ENCODE measurements around the gene GALNT16.
A peak's percentile ranks its signal among the peaks of the same experiment; 100 is the strongest.

The GALNT16 gene

GRCh38 chr14:69398818-69399210 is 138.9 kb downstream of the GALNT16 start:
- peak overlapping the region; percentile 80 for H3K4me3 ChIP-seq (ENCODE audit: low read depth, low read length)
- TF ChIP-seq CTCF (IDR thresholded peaks at IDR 0.05; ENCODE audit: insufficient read depth, low read depth, low read length, missing control alignments): no peak
- DNase-seq (ENCODE audit: low read depth): no peak

GRCh38 chr14:69399750-69400149 is 139.8 kb downstream of the GALNT16 start:
- no peak for TF ChIP-seq CTCF (IDR thresholded peaks at IDR 0.05; ENCODE audit: insufficient read depth, low read depth, low read length, missing control alignments)
- no peak for DNase-seq (ENCODE audit: low read depth)
- H3K4me3 ChIP-seq (ENCODE audit: low read depth, low read length): peak overlapping the region; percentile 80

- no peak for TF ChIP-seq CTCF (IDR thresholded peaks at IDR 0.05; ENCODE audit: insufficient read depth, low read depth, low read length, missing control alignments)
- H3K4me3 ChIP-seq (ENCODE audit: low read depth, low read length): peak overlapping the region; percentile 80
- no peak for DNase-seq (ENCODE audit: low read depth)
These were observed 140.2 kb downstream of the GALNT16 start for GRCh38 chr14:69400154-69400553.

GRCh38 chr14:69401841-69402240 is 141.9 kb downstream of the GALNT16 start:
- DNase-seq (ENCODE audit: low read depth): no peak
- peak overlapping the region; percentile 80 for H3K4me3 ChIP-seq (ENCODE audit: low read depth, low read length)
- TF ChIP-seq CTCF (IDR thresholded peaks at IDR 0.05; ENCODE audit: insufficient read depth, low read depth, low read length, missing control alignments): no peak

GRCh38 chr14:69404478-69404877 is 144.5 kb downstream of the GALNT16 start:
- no peak for DNase-seq (ENCODE audit: low read depth)
- no peak for TF ChIP-seq CTCF (IDR thresholded peaks at IDR 0.05; ENCODE audit: insufficient read depth, low read depth, low read length, missing control alignments)
- no peak overlapping the region for H3K4me3 ChIP-seq (ENCODE audit: low read depth, low read length)

GRCh38 chr14:69404883-69405282 is 144.9 kb downstream of the GALNT16 start:
- no peak for DNase-seq (ENCODE audit: low read depth)
- TF ChIP-seq CTCF (IDR thresholded peaks at IDR 0.05; ENCODE audit: insufficient read depth, low read depth, low read length, missing control alignments): no peak
- H3K4me3 ChIP-seq (ENCODE audit: low read depth, low read length): no peak overlapping the region

- H3K4me3 ChIP-seq (ENCODE audit: low read depth, low read length): no peak overlapping the region
- DNase-seq (ENCODE audit: low read depth): no peak
- no peak for TF ChIP-seq CTCF (IDR thresholded peaks at IDR 0.05; ENCODE audit: insufficient read depth, low read depth, low read length, missing control alignments)
These were observed 145.8 kb downstream of the GALNT16 start for GRCh38 chr14:69405762-69406161.

All from GM12865 (cell line).